C4-2B (cell line): ENCODE data around the gene MYO7B.

Experiments used
- H3K27ac ChIP-seq: fragments of 450-650 bp; 2 replicates; pipeline ENCODE4 v1.5.1; 2017
- CTCF ChIP-seq: fragments of 450-650 bp; conservative IDR thresholded peaks from 2 replicates; pipeline ENCODE4 v1.5.1; 2017; ENCODE audit warnings: mild to moderate bottlenecking
- ZFX ChIP-seq: fragments of 450-650 bp; IDR thresholded peaks from 2 replicates; pipeline ENCODE4 v1.6.1; 2017

Gene MYO7B

GRCh38 chr2:127654084-127654837 lies 118.8 kb downstream of the MYO7B start:
- TF ChIP-seq CTCF = no peak
- no peak for TF ChIP-seq ZFX

GRCh38 chr2:127654838-127655175 lies 119.3 kb downstream of the MYO7B start:
- no peak for TF ChIP-seq CTCF
- no peak for TF ChIP-seq ZFX
- no peak overlapping the region for H3K27ac ChIP-seq

More at GRCh38 chr2:127654084-127654837, 118.8 kb downstream of the MYO7B start:
- no peak overlapping the region for H3K27ac ChIP-seq

GRCh38 chr2:127655209-127656073 lies 120.0 kb downstream of the MYO7B start:
- no peak overlapping the region for H3K27ac ChIP-seq
- TF ChIP-seq CTCF (no peak), ZFX (no peak)

GRCh38 chr2:127656569-127657231 lies 121.2 kb downstream of the MYO7B start:
- no peak for TF ChIP-seq CTCF
- TF ChIP-seq ZFX = no peak
- no peak overlapping the region for H3K27ac ChIP-seq

- H3K27ac ChIP-seq = no peak overlapping the region
- TF ChIP-seq CTCF = no peak
- no peak for TF ChIP-seq ZFX
Observed at GRCh38 chr2:127657232-127657595, 121.7 kb downstream of the MYO7B start.

- H3K27ac ChIP-seq = no peak overlapping the region
- TF ChIP-seq CTCF (no peak), ZFX (no peak)
Observed at GRCh38 chr2:127658146-127658545, 122.7 kb downstream of the MYO7B start.
